SK-N-SH (cell line): ENCODE measurements around the gene SEC14L5. TPM values are rescaled to one million over a fixed set of nuclear protein-coding genes. Genes with fewer than 3 reads are reported as not detected.

Source experiments
- CTCF ChIA-PET: fragments of 300-600, 350-600 bp; formaldehyde crosslinking; extraction: SDS; loops from one replicate; lab custom pipeline; 2021; lab: Yijun Ruan, JAX
- POLR2A ChIA-PET: fragments of 350-600 bp; sonication (Branson Sonifier 250); formaldehyde crosslinking; extraction: SDS; loops from one replicate; lab custom pipeline; 2020; ENCODE audit warnings: antibody characterized with exemption, inconsistent platforms; lab: Yijun Ruan, JAX
- DNase-seq: peaks from one replicate; pipeline ENCODE4 v3.0.0; 2012
- H2AFZ ChIP-seq: fragments of 200-600 bp; sonication (generic); 2 replicates; pipeline ENCODE4 v1.8.1; 2016; ENCODE audit warnings: antibody characterized with exemption, mild to moderate bottlenecking, low read depth
- H3F3A ChIP-seq: fragments of 200-600 bp; sonication (generic); replicated peaks from 2 replicates; pipeline ENCODE3; 2016; ENCODE audit warnings: antibody characterized with exemption, mild to moderate bottlenecking; ENCODE audit not compliant: insufficient read depth
- H3K27ac ChIP-seq, 2 experiments: fragments of 200-500 bp in 1 of 2; fragments of 200-600 bp in 1 of 2; sonication (Bioruptor generic) in 1 of 2; sonication (generic), shearing (Covaris generic) in 1 of 2; 2 replicates each; pipeline versions ENCODE4 v1.5.1 to v1.6.1; 2014 to 2016; ENCODE audit warnings: low read depth in 2 of 2, inconsistent platforms in 1 of 2, low read length in 1 of 2, mild to moderate bottlenecking in 1 of 2, mixed read lengths in 1 of 2
- H3K27me3 ChIP-seq: fragments of 200-600 bp; sonication (generic), shearing (Covaris generic); 2 replicates; pipeline ENCODE4 v1.6.1; 2016; ENCODE audit warnings: mixed run types; ENCODE audit not compliant: insufficient read depth
- H3K36me3 ChIP-seq, 2 experiments: fragments of 200-500 bp in 1 of 2; fragments of 200-600 bp in 1 of 2; sonication (Bioruptor generic) in 1 of 2; sonication (generic) in 1 of 2; replicated peaks in 1 of 2; 2 replicates each; pipeline versions ENCODE3 to v1.5.1; 2014 to 2016; ENCODE audit warnings: low read length in 1 of 2, mild to moderate bottlenecking in 1 of 2; ENCODE audit not compliant: insufficient read depth in 2 of 2, control insufficient read depth in 1 of 2
- H3K4me1 ChIP-seq, 2 experiments: fragments of 200-500 bp in 1 of 2; fragments of 200-600 bp in 1 of 2; sonication (Bioruptor generic) in 1 of 2; sonication (generic), shearing (Covaris generic) in 1 of 2; 2 replicates each; pipeline versions ENCODE4 v1.5.1 to v1.6.1; 2014 to 2016; ENCODE audit warnings: low read depth in 1 of 2, low read length in 1 of 2, mixed run types in 1 of 2; ENCODE audit not compliant: insufficient read depth in 2 of 2, control insufficient read depth in 1 of 2
- H3K4me2 ChIP-seq: fragments of 200-600 bp; sonication (generic), shearing (Covaris generic); 2 replicates; pipeline ENCODE4 v1.6.1; 2017; ENCODE audit warnings: mixed run types
- H3K4me3 ChIP-seq, 2 experiments: fragments of 200-500 bp in 1 of 2; fragments of 200-600 bp in 1 of 2; sonication (Bioruptor generic) in 1 of 2; sonication (generic), shearing (Covaris generic) in 1 of 2; 2 replicates each; pipeline versions ENCODE4 v1.5.1 to v1.8.1; 2014 to 2016; ENCODE audit warnings: low read depth in 2 of 2, inconsistent platforms in 1 of 2, low read length in 1 of 2, mild to moderate bottlenecking in 1 of 2, mixed read lengths in 1 of 2, moderate library complexity in 1 of 2
- H3K79me2 ChIP-seq: fragments of 200-600 bp; sonication (generic); 2 replicates; pipeline ENCODE4 v1.8.1; 2017; ENCODE audit warnings: mild to moderate bottlenecking; ENCODE audit not compliant: insufficient read depth
- H3K9ac ChIP-seq: fragments of 200-600 bp; sonication (generic); 2 replicates; pipeline ENCODE4 v1.6.1; 2017; ENCODE audit warnings: mixed run types
- H3K9me2 ChIP-seq: fragments of 200-600 bp; sonication (generic); 2 replicates; pipeline ENCODE4 v1.6.1; 2017; ENCODE audit warnings: mixed run types
- H3K9me3 ChIP-seq: fragments of 200-600 bp; sonication (generic); 2 replicates; pipeline ENCODE4 v1.6.1; 2017; ENCODE audit warnings: mixed run types, mild to moderate bottlenecking, moderate library complexity
- H4K20me1 ChIP-seq: fragments of 200-600 bp; sonication (generic); 2 replicates; pipeline ENCODE4 v1.6.1; 2017; ENCODE audit warnings: mild to moderate bottlenecking, mixed run types; ENCODE audit not compliant: insufficient read depth
- ELF1 ChIP-seq: IDR thresholded peaks from 2 replicates; pipeline ENCODE4 v1.4.0; 2012
- FOXJ3 ChIP-seq: sonication (generic); formaldehyde crosslinking; IDR thresholded peaks from 2 replicates; pipeline ENCODE4 v1.5.1; 2020; ENCODE audit warnings: mild to moderate bottlenecking, missing genetic modification reagents
- GABPA ChIP-seq: IDR thresholded peaks from 2 replicates; pipeline ENCODE4 v1.4.0; 2012; ENCODE audit warnings: low read depth, mild to moderate bottlenecking
- MAX ChIP-seq: IDR thresholded peaks from 2 replicates; pipeline ENCODE4 v1.4.0; 2012; ENCODE audit warnings: low read depth
- POLR2AphosphoS5 ChIP-seq: IDR thresholded peaks from 2 replicates; pipeline ENCODE4 v1.6.1; 2012; ENCODE audit warnings: low read depth, low read length
- RXRA ChIP-seq: IDR thresholded peaks from 2 replicates; pipeline ENCODE4 v1.4.0; 2012; ENCODE audit warnings: low read depth, mild to moderate bottlenecking, borderline replicate concordance
- TAF1 ChIP-seq: IDR thresholded peaks from 2 replicates; pipeline ENCODE4 v1.6.1; 2012; ENCODE audit warnings: low read depth, mild to moderate bottlenecking, low read length, moderate library complexity, borderline replicate concordance
- YY1 ChIP-seq: IDR thresholded peaks from 2 replicates; pipeline ENCODE4 v1.4.0; 2012; ENCODE audit warnings: low read depth, mild to moderate bottlenecking
- WGBS: methylation state at CpG from one replicate; pipeline ENCODE4 v1.1.6; 2017; ENCODE audit warnings: low lambda C conversion rate; 5-methylcytosine and 5-hydroxymethylcytosine counted together
- polyA plus RNA-seq, 3 experiments: library from polyadenylated mRNA; depleted of rRNA; stranded (reverse); fragments of >200 nt; gene quantifications; 2 replicates each; pipeline ENCODE4 v1.2.3, GENCODE V29; 2012

Gene SEC14L5
- polyA plus RNA-seq, 1 of the 3 experiments (the other 2 are of a cell fraction): 0.08 TPM

- CTCF ChIA-PET: interaction anchor here (1.7 kb wide), 1 partner anchor 9 kb away, joined by 5 read pairs; no protein-coding TSS in a partner anchor
- Histone ChIP-seq H3K36me3 (no peaks in the 10 kb centered on the region), H4K20me1 (no peaks in the 10 kb centered on the region), H3K27ac (no peak within 1 kb of the TSS)
- no peak for TF ChIP-seq GABPA
- no peak for TF ChIP-seq YY1
- TF ChIP-seq, all 33 proteins: peak for 0
- Histone ChIP-seq H3K9ac (no peak within 1 kb of the TSS), H3K79me2 (no peaks in the 10 kb centered on the region), H3K9me3 (no peaks in the 10 kb centered on the region), H3K27me3 (peaks cover 38% of the 10 kb centered on the region), H3K4me1 (no peaks in the 10 kb centered on the region), H3K4me3 (no peak within 1 kb of the TSS), H2AFZ (no peak within 1 kb of the TSS), H3K4me2 (no peak within 1 kb of the TSS), H3F3A (no peaks in the 10 kb centered on the region), H3K9me2 (no peaks in the 10 kb centered on the region)
- DNase-seq: no peak
- POLR2A ChIA-PET: no interaction called here
- 18% methylated on average over 3 of the region's 10 CpGs for WGBS
Observed at GRCh38 chr16:5065813-5066212, 107.7 kb downstream of the SEC14L5 start, which contains the start of gene C16orf89. Gene C16orf89, minus strand, starts transcription at chr16:5065956. Its CDS starts 48 bp downstream, at chr16:5065908.

- Histone ChIP-seq H3K9me2 (no peaks in the 10 kb centered on the region), H4K20me1 (no peaks in the 10 kb centered on the region), H2AFZ (no peak overlapping the region), H3K4me2 (no peak overlapping the region), H3F3A (no peaks in the 10 kb centered on the region), H3K4me3 (no peak overlapping the region), H3K4me1 (no peaks in the 10 kb centered on the region), H3K27me3 (peaks cover 36% of the 10 kb centered on the region), H3K79me2 (no peaks in the 10 kb centered on the region), H3K9ac (no peak overlapping the region), H3K27ac (no peak overlapping the region), H3K36me3 (no peaks in the 10 kb centered on the region), H3K9me3 (no peaks in the 10 kb centered on the region)
- CTCF ChIA-PET: interaction anchor here (1.0 to 1.7 kb wide), 2 partner anchors 10 to 26 kb away, joined by 3 to 5 read pairs; no protein-coding TSS in a partner anchor
- POLR2A ChIA-PET: no interaction called here
- WGBS: 32% methylated on average over 6 of the region's 6 CpGs
- no peak for DNase-seq
- TF ChIP-seq RXRA (no peak), POLR2AphosphoS5 (no peak), MAX (no peak), ELF1 (no peak), TAF1 (no peak), FOXJ3 (no peak)
Observed at GRCh38 chr16:5066511-5066910, 108.4 kb downstream of the SEC14L5 start.

Other genes starting within 250 kb of the SEC14L5 start
- 42.2 and 43.9 TPM in 2 replicates for gene ANKS3, start 224.1 kb upstream of the SEC14L5 start, polyA plus RNA-seq (2012; rRNA removed)
- gene DNAAF8, start 223.8 kb upstream of the SEC14L5 start, polyA plus RNA-seq (2012; rRNA removed): 2.4 and 3.1 TPM in 2 replicates
- gene ZNF500, start 191.2 kb upstream of the SEC14L5 start, polyA plus RNA-seq (2012; rRNA removed): 6.3 and 8.2 TPM in 2 replicates
- 0.07 TPM in 1 of 2 replicates, not detected in the other for gene SEPTIN12, start 170.0 kb upstream of the SEC14L5 start, polyA plus RNA-seq (2012; rRNA removed)
- gene SMIM22, start 163.0 kb upstream of the SEC14L5 start, polyA plus RNA-seq (2012; rRNA removed): not detected in 2 replicates
- 33.6 and 48.4 TPM in 2 replicates for gene ROGDI, start 155.7 kb upstream of the SEC14L5 start, polyA plus RNA-seq (2012; rRNA removed)
- gene GLYR1, start 111.0 kb upstream of the SEC14L5 start, polyA plus RNA-seq (2012; rRNA removed): 40.1 and 45.2 TPM in 2 replicates
- gene UBN1, start 110.8 kb upstream of the SEC14L5 start, polyA plus RNA-seq (2012; rRNA removed): 9.7 and 10.9 TPM in 2 replicates
- 16.8 and 24.6 TPM in 2 replicates for gene PPL, start 21.2 kb upstream of the SEC14L5 start, polyA plus RNA-seq (2012; rRNA removed)
- 15.5 and 16.5 TPM in 2 replicates for gene NAGPA, start 75.6 kb downstream of the SEC14L5 start, polyA plus RNA-seq (2012; rRNA removed)
- gene C16orf89, start 107.6 kb downstream of the SEC14L5 start, polyA plus RNA-seq (2012; rRNA removed): 0.18 TPM in 1 of 2 replicates, not detected in the other
- gene ALG1, start 113.5 kb downstream of the SEC14L5 start, polyA plus RNA-seq (2012; rRNA removed): 27.0 and 32.2 TPM in 2 replicates
- gene EEF2KMT, start 139.5 kb downstream of the SEC14L5 start, polyA plus RNA-seq (2012; rRNA removed): 12.5 and 12.9 TPM in 2 replicates